Endothelial cell of umbilical vein (primary cell): Measurements from ENCODE around the gene PID1. TPM values are rescaled to one million over a fixed set of nuclear protein-coding genes. Genes with fewer than 3 reads are reported as not detected.

ENCODE experiments used
- BruUV-seq: library from RNA; stranded (reverse); fragments of 400-500 nt; replicated peaks from 2 replicates; lab custom pipeline; 2021; lab: Mats Ljungman, UMichigan
- CTCF ChIA-PET: fragments of 300-600, 350-600 bp; sonication (Branson Sonifier 250); formaldehyde crosslinking; loops from one replicate; lab custom pipeline; 2021; ENCODE audit warnings: antibody characterized with exemption, inconsistent platforms; lab: Charles Lee
- POLR2A ChIA-PET: fragments of 300-600, 350-600 bp; sonication (Branson Sonifier 250); formaldehyde crosslinking; loops from one replicate; lab custom pipeline; 2021; ENCODE audit warnings: antibody characterized with exemption, inconsistent platforms; lab: Charles Lee
- DNase-seq: peaks from one replicate; pipeline ENCODE4 v3.0.0-alpha.2; 2011; ENCODE audit warnings: low read depth, low spot score
- FAIRE-seq: peaks from 2 replicates; lab custom pipeline; 2011; peaks lifted over from hg19 to GRCh38; lab: Jason Lieb, UNC
- H2AFZ ChIP-seq: 2 replicates; pipeline ENCODE4 v1.6.0; 2012; ENCODE audit warnings: low read depth, low read length, control low read depth, inconsistent platforms
- H3K27ac ChIP-seq: 2 replicates; pipeline ENCODE4 v1.5.1; 2011; ENCODE audit warnings: low read depth, mild to moderate bottlenecking, control low read depth, low read length, moderate library complexity; ENCODE audit not compliant: insufficient read depth
- H3K27me3 ChIP-seq, 2 experiments: 2 replicates each; pipeline versions ENCODE4 v1.6.0 to v1.6.1; 2011; ENCODE audit warnings: low read length in 2 of 2, mixed read lengths in 1 of 2; ENCODE audit not compliant: control insufficient read depth in 2 of 2, insufficient read depth in 2 of 2
- H3K36me3 ChIP-seq, 2 experiments: 2 replicates in 1 of 2; 3 replicates in 1 of 2; pipeline ENCODE4 v1.5.1; 2011; ENCODE audit warnings: low read length in 2 of 2, mild to moderate bottlenecking in 1 of 2, moderate library complexity in 1 of 2; ENCODE audit not compliant: control insufficient read depth in 2 of 2, insufficient read depth in 2 of 2; ENCODE audit errors: extremely low read depth in 1 of 2
- H3K4me1 ChIP-seq: 3 replicates; pipeline ENCODE4 v1.5.1; 2011; ENCODE audit warnings: mild to moderate bottlenecking, low read length; ENCODE audit not compliant: control insufficient read depth, insufficient read depth; ENCODE audit errors: extremely low read depth
- H3K4me2 ChIP-seq: 2 replicates; pipeline ENCODE4 v1.6.1; 2011; ENCODE audit warnings: low read length, control low read depth, mixed read lengths; ENCODE audit not compliant: insufficient read depth
- H3K4me3 ChIP-seq, 3 experiments: fragments of 200-600 bp in 1 of 3; sonication (generic), shearing (Covaris generic) in 1 of 3; replicated peaks in 1 of 3; 2 replicates each; pipeline ENCODE4 v1.5.1; 2011 to 2016; ENCODE audit warnings: control low read depth in 3 of 3, low read length in 3 of 3, mild to moderate bottlenecking in 2 of 3, inconsistent platforms in 1 of 3, low read depth in 1 of 3, moderate library complexity in 1 of 3; ENCODE audit not compliant: insufficient read depth in 1 of 3
- H3K79me2 ChIP-seq: 2 replicates; pipeline ENCODE4 v1.6.0; 2012; ENCODE audit warnings: low read length, inconsistent platforms; ENCODE audit not compliant: control insufficient read depth, insufficient read depth
- H3K9ac ChIP-seq: replicated peaks from 2 replicates; pipeline ENCODE3; 2011; ENCODE audit warnings: low read length, control low read depth; ENCODE audit not compliant: insufficient read depth; ENCODE audit errors: extremely low read depth
- H3K9me1 ChIP-seq: replicated peaks from 3 replicates; pipeline ENCODE4 v1.6.0; 2011; ENCODE audit warnings: mild to moderate bottlenecking, low read length; ENCODE audit not compliant: control insufficient read depth, insufficient read depth; ENCODE audit errors: extremely low read depth
- H3K9me3 ChIP-seq: replicated peaks from 2 replicates; pipeline ENCODE4 v1.5.1; 2012; ENCODE audit warnings: low read length, inconsistent platforms; ENCODE audit not compliant: control insufficient read depth, insufficient read depth
- H4K20me1 ChIP-seq: replicated peaks from 2 replicates; pipeline ENCODE3; 2011; ENCODE audit warnings: mild to moderate bottlenecking, low read length; ENCODE audit not compliant: control insufficient read depth, insufficient read depth; ENCODE audit errors: extremely low read depth
- CTCF ChIP-seq, 2 donors: IDR thresholded peaks; 1 replicate in 1 of 2; 2 replicates in 1 of 2; pipeline ENCODE4 v1.5.1; 2011; ENCODE audit warnings: low read length in 2 of 2, mild to moderate bottlenecking in 2 of 2, moderate library complexity in 2 of 2, control low read depth in 1 of 2, inconsistent platforms in 1 of 2, low read depth in 1 of 2; ENCODE audit not compliant: insufficient read depth in 1 of 2; ENCODE audit errors: extremely low read depth in 1 of 2
- EZH2 ChIP-seq: IDR thresholded peaks from 2 replicates; pipeline ENCODE4 v1.6.1; 2012; ENCODE audit warnings: borderline replicate concordance, low read depth, mild to moderate bottlenecking, moderate library complexity, low read length, inconsistent platforms; ENCODE audit not compliant: severe bottlenecking
- FOS ChIP-seq: IDR thresholded peaks from 2 replicates; pipeline ENCODE4 v1.6.1; 2011; ENCODE audit warnings: mild to moderate bottlenecking, low read length, moderate library complexity, borderline replicate concordance; ENCODE audit not compliant: insufficient read depth
- GATA2 ChIP-seq: IDR thresholded peaks from 2 replicates; pipeline ENCODE4 v1.7.0; 2011; ENCODE audit warnings: low read depth, mild to moderate bottlenecking, moderate library complexity, mixed read lengths, low read length; ENCODE audit not compliant: insufficient read length, insufficient read depth
- JUN ChIP-seq: IDR thresholded peaks from 2 replicates; pipeline ENCODE4 v1.6.1; 2011; ENCODE audit warnings: borderline replicate concordance, low read depth; ENCODE audit not compliant: insufficient read length, insufficient read depth
- MAX ChIP-seq: IDR thresholded peaks from 2 replicates; pipeline ENCODE4 v1.6.1; 2011; ENCODE audit not compliant: insufficient read depth, insufficient read length
- MYC ChIP-seq: IDR thresholded peaks from one replicate; pipeline ENCODE4 v1.6.1; 2011; ENCODE audit warnings: mild to moderate bottlenecking, low read depth, low read length
- POLR2A ChIP-seq: IDR thresholded peaks from 2 replicates; pipeline ENCODE4 v1.6.1; 2012; ENCODE audit warnings: low read depth, mild to moderate bottlenecking, control low read depth, low read length
- POLR2AphosphoS5 ChIP-seq: IDR thresholded peaks from 2 replicates; pipeline ENCODE4 v1.6.1; 2012; ENCODE audit warnings: low read depth, mild to moderate bottlenecking, control low read depth, low read length, moderate library complexity; ENCODE audit not compliant: insufficient read depth
- dilution Hi-C: fragments of 300-500 bp; cut with MboI; formaldehyde crosslinking; loops from one replicate; pipeline ENCODE4 v1.15.0; 2019; ENCODE audit warnings: low sequenced_read_pairs; ENCODE audit not compliant: extremely low pct_ligation_motif_present
- intact Hi-C: fragments of 100-400 bp; cut with micrococcal nuclease; formaldehyde crosslinking; loops from one replicate; pipeline ENCODE4 v1.10.0; 2022
- polyA plus RNA-seq, 4 experiments: library from polyadenylated mRNA; depleted of rRNA in 3 of 4; stranded (reverse) in 3 of 4; unstranded in 1 of 4; fragments of >200 nt; gene quantifications; 2 replicates each; pipeline versions ENCODE4 v1.2.1 to v1.2.3, GENCODE V29; 2011 to 2012; ENCODE audit warnings: missing spikeins in 1 of 4
- total RNA-seq: library from RNA; stranded (reverse); gene quantifications from 2 replicates; pipeline ENCODE4 v1.2.3, GENCODE V29; 2021

The PID1 gene
- total and polyA plus RNA-seq, 2 donors (not counting 3 experiments of a cell fraction or from before 2014, with no cell fraction given), result not detected

- dilution Hi-C loops (no loop called here), intact Hi-C loops (no loop called here)
- Histone ChIP-seq H4K20me1 (no peaks in the 10 kb centered on the region), H3K9me3 (peaks cover under 1% of the 10 kb centered on the region), H3K79me2 (no peaks in the 10 kb centered on the region), H3K9ac (no peak overlapping the region), H3K27me3 (no peaks in the 10 kb centered on the region), H3K4me2 (no peak overlapping the region), H2AFZ (no peak overlapping the region), H3K36me3 (no peaks in the 10 kb centered on the region), H3K9me1 (no peaks in the 10 kb centered on the region), H3K4me1 (no peaks in the 10 kb centered on the region), H3K27ac (no peak overlapping the region), H3K4me3 (no peak overlapping the region)
- CTCF ChIA-PET, result no interaction called here
- FAIRE-seq, result no peak
- DNase-seq, result no peak
- TF ChIP-seq MYC (no peak), FOS (no peak), CTCF (IDR thresholded peaks at IDR 0.05; ENCODE audit: extremely low read depth in 1 of 2, insufficient read depth in 1 of 2, low read depth in 1 of 2, low read length in 2 of 2) (no peak), EZH2 (no peak), POLR2AphosphoS5 (no peak), GATA2 (no peak), JUN (no peak), MAX (no peak), POLR2A (no peak)
- no TSS peak for BruUV-seq
- POLR2A ChIA-PET, result no interaction called here
Observed at GRCh38 chr2:229202646-229203045, 68.4 kb downstream of the PID1 start.
